Kidney tubule cell (primary cell): ENCODE measurements around the gene FUOM.
"Not testable (repeated sequence)": the region's sequence is repeated elsewhere in the genome, so short reads cannot be mapped to it uniquely, and the experiment has no call there.

ENCODE experiments used
- DNase-seq: peaks from one replicate; pipeline ENCODE4 v3.0.0-alpha.2; 2018; ENCODE audit warnings: low spot score

The FUOM gene

DNA sequence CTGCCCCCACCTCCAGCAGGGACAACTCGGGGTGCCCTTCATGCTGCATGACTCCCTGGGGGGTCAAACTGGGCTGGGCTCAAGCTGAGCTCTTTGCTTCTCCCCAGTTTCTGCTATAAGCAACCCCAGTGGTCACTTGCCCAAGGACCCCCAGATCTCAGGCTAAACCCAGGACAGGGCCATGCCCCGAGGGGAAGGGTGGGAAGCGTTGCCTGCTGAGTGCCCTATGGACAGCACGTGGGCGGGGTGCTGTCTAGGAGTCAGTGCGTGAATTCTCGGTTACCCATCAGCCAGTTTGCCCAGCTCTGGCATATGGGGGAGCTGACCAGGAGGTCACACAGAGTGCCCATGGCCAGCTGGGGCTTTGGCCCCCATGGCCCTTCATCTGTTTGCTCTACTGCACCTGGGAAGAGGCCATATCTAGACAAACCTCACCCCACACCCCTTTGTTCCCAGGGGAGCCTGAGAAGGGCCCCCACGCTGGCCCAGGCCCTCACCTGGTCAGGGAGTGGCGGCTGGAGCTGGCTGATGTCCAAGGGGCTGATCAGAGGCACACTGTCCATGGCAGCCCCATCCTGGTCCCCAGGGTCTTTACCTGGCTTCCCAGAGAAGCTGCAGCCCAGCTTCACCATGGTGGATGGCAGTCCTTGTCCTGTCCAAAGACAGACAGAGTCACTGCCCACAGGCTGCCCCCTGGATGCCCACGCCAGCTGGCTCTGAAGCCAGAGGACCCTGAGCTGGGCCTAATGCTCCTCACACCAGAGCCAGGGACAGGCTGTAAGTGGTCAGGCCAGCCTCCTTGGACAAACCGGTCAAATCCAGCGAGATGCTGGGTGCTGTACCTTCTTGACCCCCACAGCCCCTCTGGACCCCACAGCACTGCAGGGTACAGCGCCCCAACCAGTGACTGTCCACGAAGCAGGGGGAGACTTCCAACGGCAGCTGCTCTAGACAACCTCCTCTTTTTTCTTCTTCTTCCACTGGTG is 29.2 kb downstream of the FUOM start:
- no peak for DNase-seq

DNA sequence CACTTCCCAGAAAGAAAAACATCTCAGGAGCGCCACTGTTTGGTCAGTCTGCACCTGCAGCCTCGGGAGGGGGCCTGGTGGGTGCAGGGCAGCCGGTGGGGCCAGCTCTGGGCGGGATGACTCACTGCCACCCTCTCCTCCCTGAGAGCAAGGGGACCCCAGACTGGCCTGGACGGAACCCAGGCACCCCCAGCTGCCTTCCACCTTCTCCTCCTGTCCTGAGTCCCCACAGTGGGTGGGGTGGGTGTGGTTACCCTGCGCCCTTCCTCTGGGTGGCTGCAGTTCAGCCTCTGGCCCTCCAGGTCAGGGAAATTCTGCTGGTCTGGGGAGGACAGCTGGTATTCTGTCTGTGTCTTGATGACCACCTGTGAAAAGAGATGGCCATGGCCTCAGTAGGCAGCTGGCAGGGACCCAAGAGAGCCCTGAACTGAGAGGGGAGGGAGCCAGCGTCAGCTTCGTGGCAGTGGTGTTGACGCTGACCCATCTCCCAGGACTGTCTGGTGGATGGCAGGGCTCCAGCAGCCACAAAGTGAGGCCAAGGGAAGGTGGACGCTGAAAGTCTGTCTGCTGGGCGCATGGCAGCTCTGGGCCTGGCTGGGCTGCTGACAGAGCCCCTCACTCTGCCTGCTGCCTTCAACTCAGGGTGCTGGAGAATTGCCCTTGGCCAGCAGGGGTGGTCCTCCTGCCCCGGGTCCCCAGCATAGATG is 30.0 kb downstream of the FUOM start:
- DNase-seq: peak; percentile 17

DNA sequence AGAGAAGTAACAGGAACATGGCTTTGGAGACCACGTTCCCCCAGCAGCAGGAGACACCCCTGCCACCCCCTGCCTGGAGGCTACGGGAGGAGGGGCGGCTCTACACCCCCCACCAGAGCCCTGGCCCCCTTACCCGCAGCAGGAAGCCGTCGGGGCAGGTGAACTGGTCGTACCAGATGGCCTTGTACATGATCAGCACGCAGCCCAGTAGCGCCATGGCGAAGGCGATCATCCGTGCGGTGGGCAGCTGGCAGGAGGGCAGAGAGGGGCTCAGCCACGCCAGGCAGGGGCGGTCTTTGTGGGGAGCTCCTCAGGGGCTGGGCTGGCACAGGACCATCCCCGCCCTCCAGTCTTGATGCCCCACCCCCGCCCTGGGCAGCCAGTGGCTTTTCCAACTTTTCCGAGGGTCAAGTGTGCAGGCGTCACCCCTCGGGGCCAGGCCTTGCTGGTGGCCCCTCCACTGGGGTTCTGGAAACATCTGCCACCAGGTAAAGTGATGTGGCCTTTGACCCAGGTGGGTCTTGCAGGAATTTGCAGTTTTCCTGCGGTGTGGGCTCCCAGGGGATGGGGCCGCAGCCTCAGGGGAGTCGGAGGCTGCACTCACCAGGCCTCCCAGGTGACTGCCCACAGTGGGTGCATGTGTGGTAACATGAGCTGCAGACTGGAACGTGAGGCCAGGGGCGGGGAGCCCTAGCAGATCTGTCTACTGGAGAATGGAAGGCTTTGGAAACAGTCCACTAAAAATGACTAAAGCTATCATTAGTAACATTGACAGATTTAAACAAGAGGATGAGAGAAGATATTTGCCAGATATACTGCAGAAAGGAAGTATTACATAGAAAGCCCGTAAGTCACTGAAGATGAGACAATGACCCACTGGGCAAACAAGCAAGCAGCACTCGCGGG is 30.8 kb downstream of the FUOM start:
- peak; percentile 12 for DNase-seq

DNA sequence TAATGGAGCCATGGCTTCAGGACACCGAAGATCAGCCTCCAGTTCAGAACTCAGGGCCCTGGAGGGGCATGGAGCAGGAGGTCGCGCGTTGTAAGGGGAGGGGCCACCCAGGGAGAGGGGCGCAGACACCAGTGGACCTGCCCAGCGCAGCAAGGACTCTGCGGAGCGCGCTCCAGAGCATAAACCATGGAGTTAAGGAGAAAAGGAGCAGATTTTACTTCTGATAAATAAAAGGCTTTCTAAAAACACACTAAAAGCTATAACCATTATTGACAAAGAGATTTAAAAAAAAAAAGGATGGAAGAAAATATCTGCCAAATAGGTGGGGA is 31.6 kb downstream of the FUOM start:
- DNase-seq: no peak

DNA sequence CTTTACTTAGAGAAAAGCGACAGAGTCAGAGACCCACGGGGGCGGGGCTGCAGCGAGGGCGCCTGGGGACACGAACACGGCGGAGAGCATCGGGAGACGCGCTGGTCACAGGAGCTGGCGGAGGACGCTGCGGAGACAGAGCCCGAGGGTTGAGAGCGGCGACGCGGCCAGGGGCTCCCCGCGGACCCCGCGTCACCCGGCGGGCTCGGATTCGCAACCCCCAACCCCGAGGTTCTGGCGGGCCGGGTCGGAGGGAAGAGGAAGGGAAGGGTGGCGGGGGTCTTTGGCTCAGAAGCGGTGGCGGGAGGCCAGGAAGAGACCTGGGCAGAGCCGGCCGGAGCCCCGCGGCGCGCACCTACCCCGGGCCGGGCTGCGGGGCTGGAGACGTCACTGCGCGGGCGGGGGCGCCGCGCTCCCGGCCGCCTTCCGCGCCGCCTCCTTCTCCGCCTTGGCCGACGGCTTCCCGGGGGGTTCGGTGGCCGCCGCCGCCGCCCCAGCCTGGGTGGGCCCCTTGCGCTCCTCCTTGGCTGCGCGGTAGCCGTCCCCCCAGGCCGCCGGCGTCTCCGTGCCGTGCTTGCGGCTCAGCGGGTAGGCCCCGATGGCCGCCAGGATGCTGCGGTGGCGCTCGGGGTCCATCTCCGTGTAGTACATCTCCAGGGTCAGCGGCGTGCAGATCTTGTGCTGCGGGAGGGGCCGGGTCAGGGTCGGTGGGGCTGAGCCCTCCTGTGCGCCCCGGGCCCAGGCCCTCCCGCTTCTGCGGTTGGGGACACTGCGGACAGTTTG is 32.2 kb downstream of the FUOM start:
- DNase-seq: no peak

DNA sequence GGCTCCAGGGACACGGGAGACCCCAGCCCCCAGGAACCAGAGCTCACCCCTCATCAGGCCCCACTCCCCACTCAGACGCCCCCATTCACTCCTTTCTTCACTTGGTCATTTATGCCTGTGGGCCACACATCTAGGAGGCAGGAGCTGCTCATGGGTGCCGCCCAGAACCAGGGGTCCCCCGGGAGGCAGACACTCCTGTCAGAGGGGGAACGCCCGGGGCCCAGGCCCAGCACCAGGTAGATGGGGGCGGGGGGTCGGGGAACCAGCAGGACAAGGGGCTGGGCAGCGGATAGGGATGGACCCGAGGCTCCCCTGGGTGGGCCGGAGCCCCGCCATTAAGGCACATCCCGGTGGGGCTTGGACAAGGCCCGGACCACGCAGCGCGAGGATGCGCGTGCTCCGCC is 33.0 kb downstream of the FUOM start:
- DNase-seq: no peak

DNA sequence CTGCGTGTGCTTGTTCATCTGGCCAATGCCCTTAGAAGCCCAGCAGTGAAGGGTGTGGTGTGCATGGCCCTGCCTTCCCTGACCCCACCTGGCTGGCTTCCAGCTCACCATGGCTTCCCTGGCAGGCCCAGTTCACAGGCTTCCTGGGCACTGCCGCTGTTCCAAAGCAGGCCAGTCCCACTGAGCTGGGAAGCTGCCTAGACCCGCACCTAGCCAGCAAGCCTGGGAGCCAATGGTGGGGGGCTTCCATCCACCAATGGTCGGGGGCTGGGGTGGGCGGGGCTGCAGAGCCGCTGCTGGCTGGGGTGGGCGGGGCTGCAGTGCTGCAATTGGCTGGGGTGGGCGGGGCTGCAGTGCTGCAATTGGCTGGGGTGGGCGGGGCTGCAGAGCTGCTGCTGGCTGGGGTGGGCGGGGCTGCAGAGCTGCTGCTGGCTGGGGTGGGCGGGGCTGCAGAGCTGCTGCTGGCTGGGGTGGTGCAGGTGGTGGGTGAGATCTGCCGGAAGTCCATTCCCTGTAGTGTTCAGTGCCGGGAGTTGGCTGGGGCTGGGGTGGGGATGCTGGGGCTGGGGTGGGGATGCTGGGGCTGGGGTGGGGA is 33.5 kb downstream of the FUOM start:
- DNase-seq: peak; percentile 59

DNA sequence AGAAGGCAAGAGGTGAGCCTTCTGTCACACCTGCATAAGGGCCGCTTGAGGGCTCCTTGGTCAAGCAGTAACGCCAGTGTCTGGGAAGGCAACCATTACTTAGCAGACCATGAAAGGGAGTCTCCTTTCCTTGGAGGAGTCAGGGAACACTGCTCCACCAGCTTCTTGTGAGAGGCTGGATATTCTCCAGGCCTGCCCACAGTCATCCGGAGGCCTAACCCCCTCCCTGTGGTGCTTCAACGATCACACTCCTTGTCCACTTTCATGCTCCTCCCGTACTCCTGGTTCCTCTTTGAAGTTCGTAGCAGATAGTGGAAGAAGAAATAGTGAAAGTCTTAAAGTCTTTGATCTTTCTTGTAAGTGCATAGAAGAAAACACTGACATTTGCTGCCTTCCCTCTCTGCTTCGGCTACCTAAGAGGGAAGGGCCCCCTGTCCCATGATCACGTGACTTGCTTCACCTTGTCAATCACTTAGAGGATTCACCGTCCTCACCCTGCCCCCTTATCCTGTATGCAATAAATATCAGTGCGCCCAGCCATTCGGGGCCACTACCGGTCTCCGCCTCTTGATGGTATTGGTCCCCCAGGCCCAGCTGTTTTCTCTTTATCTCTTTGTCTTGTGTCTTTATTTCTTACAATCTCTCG is 35.6 kb downstream of the FUOM start:
- DNase-seq: not testable (repeated sequence)

DNA sequence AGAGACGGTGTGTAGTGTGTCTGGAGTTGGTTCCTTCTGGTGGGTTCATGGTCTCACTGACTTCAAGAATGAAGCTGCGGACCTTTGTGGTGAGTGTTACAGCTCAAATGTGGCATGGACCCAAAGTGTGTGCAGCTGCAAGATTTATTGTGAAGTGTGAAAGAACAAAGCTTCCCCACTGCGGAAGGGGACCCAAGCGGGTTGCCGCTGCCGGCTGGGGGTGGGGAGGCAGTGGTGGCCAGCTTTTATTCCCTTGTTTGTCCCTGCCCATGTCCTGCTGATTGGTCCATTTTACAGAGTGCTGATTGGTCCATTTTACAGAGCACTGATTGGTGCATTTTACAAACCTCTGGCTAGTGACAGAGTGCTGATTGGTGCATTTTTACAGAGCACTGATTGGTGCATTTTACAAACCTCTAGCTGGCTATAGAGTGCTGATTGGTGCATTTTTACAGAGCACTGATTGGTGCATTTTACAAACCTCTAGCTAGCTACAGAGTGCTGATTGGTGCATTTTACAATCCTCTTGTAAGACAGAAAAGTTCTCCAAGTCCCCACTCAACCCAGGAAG is 36.9 kb downstream of the FUOM start:
- DNase-seq: not testable (repeated sequence)

DNA sequence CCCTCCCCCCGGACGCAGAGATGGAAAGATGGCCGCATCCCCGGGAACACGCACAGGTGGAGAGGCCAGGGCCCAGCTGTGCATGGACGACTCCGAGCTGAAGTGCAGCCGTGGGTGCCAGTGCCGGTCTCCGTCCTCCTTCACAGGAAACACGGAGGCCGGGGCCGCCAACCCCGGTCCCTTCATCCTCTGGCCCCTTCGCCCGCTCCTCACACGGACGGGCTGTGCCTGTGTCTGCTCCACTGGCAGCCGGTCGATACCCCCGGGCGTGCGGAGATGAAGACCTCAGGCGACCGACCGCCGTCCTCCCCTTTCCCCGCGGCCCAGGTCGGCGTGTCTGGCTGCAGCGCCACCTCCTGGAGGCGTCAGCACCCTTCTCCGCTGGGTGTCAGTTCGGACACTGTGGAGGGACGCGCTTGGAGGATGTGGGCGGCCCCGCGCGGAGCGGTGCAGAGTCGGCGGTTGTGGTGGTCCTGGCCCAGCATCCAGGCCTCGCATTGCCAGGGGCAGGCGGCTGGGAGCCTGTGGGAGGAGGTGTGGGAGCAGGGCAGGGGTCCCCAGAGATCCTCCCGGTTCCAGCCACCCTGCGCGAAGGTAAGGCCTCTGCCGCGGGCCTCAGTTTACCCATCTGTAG is 39.2 kb downstream of the FUOM start:
- DNase-seq: peak; percentile 72

DNA sequence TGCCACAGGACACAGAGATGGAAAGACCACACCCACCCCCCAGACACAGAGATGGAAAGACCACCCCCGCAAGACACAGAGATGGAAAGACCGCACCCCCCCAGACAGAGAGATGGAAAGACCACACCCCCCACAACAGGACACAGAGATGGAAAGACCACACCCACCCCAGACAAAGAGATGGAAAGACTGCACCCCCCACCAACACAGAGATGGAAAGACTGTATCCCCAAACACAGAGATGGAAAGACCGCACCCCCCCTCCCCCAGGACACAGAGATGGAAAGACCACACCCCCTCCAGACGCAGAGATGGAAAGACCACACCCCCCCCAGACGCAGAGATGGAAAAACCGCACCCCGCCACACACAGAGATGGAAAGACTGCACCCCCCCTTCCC is 41.1 kb downstream of the FUOM start:
- DNase-seq: no peak

DNA sequence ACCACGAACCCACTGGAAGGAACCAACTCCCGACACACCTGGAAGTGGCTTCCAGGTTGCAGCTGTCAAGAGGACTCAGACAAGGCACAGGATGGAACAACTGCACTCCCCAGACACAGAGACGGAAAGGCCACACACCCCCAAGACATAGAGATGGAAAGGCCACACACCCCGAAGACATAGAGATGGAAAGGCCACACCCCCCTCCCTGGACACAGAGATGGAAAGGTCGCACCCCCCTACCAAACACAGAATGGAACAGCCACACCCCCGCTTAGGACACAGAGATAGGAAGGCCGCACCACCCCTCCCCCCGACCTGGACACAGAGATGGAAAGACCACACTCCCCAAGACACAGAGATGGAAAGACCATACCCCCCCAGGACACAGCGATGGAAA is 41.6 kb downstream of the FUOM start:
- no peak for DNase-seq

DNA sequence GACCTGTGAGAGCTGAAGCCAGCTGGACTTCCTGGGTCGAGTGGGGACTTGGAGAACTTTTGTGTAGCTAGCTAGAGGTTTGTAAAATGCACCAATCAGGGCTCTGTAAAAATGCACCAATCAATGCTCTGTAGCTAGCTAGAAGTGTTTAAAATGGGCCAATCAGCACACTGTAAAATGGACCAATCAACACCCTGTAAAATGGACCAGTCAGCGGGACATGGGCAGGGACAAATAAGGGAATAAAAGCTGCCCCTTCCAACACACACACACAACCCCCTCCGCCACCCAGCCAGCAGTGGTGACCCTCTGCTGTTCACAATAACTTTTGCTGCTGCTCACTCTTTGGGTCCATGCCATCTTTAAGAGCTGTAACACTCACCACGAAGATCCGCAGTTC is 42.0 kb downstream of the FUOM start:
- DNase-seq: no peak

DNA sequence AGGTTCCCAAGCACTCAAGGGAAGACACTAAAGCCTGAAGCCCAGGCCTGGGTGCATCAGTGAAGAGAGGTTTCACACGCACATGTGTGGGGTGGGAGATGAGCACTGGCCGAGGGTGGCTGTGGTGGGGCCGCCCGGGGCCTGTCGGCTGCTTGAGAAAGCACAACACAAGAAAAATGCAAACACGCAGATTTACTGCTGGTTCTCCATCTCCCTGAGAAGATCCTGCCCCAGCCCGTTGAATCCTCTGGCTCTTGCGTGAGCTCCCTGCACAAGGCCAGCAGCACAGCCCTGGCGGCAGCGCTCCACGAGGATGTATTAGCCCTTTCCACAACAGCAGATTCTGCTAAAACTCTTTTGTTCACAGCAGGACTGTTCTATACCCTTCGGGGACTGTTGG is 42.9 kb downstream of the FUOM start:
- DNase-seq: no peak

DNA sequence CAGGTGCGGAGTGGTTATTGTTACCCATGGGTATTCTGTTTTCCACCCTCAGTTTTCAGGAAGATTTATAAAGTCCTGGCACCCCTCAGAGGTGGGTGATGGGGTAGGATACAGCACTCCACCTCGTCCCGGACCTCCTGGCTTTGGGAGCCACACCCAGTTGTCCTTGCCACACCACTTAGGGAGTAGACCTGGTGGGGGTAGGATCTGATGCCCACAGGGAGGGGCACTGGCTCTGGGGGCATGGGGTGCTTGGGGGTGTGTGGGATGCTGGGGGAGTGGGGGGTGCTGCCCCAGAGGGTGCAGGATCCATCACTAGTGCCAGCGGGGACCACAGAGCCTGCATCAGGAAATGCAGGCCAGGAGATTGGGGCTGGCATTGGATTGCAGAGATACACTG is 44.6 kb downstream of the FUOM start:
- no peak for DNase-seq

DNA sequence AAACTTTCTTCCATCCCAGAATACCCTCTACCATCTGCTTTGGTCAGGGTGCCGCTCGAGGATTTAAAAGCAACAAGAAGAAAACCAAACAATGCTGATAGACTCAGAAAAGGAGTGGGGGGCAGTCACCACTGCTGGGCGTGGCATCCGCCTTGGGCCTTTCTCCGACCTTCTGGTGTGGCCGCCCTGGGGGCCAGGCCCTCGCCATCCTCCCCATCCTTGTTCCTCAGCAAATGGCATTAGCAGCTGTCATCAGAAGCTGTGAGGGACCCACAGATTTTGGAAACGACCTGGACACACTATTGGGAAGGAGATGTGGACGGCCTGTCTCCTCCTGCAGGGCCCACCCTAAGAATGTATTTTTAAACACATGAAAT is 45.1 kb downstream of the FUOM start:
- DNase-seq: no peak

DNA sequence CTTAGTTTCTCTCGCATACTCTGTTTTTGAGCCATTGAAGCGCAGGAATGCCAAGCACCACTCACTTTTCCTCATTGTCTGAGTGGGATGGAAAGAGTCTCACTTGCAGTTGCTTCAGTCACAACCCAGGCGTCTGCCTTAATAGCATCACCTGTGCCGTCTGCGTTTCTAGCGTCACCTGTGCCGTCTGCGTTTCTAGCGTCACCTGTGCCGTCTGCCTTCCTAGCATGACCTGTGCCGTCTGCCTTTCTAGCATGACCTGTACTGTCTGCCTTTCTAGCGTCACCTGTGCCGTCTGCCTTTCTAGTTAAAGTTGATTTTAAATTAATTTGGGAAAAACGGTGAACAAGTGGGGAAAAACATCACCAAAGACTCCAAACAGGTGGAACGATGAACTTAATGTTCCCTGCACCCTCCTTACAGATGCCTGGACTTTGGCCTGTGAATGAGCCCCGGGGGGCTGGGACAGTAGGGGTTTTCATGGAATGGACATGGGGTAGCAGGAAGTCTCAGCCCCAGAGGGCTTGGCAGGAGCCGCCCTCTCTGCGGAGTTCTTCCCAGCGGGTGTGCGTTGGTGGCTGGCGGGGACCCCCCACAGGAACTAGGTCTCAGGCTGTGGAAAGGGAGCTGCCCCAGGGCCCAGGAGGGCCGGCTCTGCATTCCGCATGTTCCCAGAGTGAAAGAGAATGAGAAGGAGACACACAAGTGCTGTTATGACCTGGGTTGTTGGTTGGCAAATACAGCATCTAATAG is 45.6 kb downstream of the FUOM start:
- DNase-seq: no peak

DNA sequence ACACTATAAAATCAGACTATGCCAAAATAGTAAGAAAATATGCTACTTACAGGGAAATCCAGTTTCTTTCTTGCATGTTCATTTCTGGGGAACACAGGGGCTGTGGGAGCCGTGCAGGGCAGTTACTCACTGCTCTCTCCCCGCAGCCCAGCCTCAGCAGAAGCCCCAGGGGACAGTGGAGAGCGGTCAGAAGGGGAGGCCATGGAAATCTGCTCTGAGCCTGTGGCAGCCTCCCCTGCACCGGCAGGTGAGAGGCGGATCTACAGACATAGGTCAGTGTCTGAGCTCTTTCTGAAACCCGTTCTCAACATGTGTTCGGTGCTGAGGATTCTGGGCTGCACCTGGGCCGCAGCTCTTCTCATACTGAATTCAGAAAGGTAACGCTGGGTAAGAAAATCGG is 46.2 kb downstream of the FUOM start:
- no peak for DNase-seq

DNA sequence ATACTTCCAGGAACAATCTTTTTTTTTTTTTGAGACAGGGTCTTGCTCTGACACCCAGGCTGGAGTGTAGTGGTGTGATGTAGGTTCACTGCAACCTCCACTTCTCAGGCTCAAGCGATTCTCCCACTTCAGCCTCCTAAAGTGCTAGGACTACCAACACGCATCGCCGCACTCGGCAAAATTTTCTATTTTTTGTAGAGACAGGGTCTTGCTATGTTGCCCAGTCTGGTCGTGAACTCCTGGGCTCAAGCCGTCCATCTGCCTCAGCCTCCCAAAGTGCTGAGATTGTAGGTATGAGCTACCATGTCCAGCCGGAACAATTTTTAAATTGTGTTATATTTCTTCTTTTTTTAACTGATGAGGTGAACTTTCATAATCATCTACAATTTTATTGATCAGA is 47.0 kb downstream of the FUOM start:
- DNase-seq: no peak
